ENCODE data around the gene DNAH17. TPM values are rescaled to one million over a fixed set of nuclear protein-coding genes. Genes with fewer than 3 reads are reported as not detected.

Gene DNAH17
- total RNA-seq, 1 experiment from 2014 or later, result 0.18 TPM

DNA sequence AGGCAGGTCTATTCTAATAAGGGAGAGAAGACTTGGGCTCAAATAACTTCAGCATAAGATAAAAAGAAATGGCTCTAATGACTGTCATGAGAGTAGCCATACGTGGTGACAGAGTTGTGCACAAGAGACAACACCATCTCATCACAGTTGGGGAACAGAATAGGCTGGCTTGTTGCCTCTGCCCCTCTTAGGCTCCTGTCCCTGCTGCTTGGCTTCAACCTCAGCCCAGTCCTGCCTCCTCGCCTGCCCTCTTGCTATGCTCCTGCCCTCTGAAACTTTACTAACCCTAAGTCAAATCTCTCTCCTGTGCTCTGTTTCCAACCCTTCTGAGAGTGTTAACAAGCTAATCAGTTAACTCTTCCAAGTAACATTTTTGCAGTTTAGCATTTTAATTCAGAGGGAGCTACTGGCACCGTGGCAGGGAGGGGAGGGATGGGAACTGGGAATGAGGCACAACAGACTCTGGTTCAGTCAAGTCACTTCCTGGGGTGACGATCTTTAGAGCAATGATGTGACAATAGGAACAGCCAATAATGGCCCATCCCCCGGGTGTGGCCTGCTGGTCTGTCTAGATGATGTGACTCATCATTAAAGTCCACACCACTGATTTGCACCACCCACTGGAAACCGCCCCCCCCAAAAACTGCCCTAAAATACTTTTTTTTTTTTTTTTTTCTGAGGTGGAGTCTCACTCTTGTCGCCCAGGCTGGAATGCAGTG lies 35.5 kb downstream of the DNAH17 start:
- in situ Hi-C loops (cut with HindIII; ENCODE audit: low pct_unique_long_range_greater_than_20kb, low sequenced_read_pairs), result no loop called here
- peak; percentile 68 for ATAC-seq
- CTCF ChIA-PET, result interaction anchor here (0.7 kb wide), 1 partner anchor 120 kb away, joined by 5 read pairs; no protein-coding TSS in a partner anchor

DNA sequence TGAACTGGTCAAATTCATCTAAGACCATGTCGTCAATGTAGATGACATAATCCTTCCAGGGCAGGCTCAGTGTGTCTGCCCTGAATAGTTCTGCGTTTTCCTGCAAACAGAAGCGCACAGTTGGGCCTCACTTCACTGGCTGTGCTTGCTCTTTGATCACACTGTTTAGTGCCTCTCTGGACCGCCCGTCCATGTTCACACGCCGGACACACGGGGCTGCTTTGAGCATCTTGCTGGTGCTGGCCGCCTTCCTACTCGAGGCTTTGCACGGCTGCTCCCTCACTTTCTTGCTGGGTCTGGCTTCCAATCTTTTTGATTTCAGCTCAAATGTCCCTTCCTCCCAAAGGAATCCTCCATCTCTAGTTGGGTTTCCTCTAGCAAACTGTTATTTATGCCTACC lies 37.4 kb downstream of the DNAH17 start:
- TF ChIP-seq, protein P1, sequence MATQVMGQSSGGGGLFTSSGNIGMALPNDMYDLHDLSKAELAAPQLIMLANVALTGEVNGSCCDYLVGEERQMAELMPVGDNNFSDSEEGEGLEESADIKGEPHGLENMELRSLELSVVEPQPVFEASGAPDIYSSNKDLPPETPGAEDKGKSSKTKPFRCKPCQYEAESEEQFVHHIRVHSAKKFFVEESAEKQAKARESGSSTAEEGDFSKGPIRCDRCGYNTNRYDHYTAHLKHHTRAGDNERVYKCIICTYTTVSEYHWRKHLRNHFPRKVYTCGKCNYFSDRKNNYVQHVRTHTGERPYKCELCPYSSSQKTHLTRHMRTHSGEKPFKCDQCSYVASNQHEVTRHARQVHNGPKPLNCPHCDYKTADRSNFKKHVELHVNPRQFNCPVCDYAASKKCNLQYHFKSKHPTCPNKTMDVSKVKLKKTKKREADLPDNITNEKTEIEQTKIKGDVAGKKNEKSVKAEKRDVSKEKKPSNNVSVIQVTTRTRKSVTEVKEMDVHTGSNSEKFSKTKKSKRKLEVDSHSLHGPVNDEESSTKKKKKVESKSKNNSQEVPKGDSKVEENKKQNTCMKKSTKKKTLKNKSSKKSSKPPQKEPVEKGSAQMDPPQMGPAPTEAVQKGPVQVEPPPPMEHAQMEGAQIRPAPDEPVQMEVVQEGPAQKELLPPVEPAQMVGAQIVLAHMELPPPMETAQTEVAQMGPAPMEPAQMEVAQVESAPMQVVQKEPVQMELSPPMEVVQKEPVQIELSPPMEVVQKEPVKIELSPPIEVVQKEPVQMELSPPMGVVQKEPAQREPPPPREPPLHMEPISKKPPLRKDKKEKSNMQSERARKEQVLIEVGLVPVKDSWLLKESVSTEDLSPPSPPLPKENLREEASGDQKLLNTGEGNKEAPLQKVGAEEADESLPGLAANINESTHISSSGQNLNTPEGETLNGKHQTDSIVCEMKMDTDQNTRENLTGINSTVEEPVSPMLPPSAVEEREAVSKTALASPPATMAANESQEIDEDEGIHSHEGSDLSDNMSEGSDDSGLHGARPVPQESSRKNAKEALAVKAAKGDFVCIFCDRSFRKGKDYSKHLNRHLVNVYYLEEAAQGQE (IDR thresholded peaks at IDR 0.05; ENCODE audit: insufficient read depth in 1 of 2, low read depth in 2 of 2, low read length in 1 of 2), result no peak
- TF ChIP-seq SIN3A (IDR thresholded peaks at IDR 0.05; ENCODE audit: borderline replicate concordance, insufficient read depth, low read depth, low read length), result no peak
- TF ChIP-seq TCF7L2 (IDR thresholded peaks at IDR 0.05; ENCODE audit: low read depth, low read length), result no peak
- TF ChIP-seq, protein P2, sequence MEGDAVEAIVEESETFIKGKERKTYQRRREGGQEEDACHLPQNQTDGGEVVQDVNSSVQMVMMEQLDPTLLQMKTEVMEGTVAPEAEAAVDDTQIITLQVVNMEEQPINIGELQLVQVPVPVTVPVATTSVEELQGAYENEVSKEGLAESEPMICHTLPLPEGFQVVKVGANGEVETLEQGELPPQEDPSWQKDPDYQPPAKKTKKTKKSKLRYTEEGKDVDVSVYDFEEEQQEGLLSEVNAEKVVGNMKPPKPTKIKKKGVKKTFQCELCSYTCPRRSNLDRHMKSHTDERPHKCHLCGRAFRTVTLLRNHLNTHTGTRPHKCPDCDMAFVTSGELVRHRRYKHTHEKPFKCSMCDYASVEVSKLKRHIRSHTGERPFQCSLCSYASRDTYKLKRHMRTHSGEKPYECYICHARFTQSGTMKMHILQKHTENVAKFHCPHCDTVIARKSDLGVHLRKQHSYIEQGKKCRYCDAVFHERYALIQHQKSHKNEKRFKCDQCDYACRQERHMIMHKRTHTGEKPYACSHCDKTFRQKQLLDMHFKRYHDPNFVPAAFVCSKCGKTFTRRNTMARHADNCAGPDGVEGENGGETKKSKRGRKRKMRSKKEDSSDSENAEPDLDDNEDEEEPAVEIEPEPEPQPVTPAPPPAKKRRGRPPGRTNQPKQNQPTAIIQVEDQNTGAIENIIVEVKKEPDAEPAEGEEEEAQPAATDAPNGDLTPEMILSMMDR (IDR thresholded peaks at IDR 0.05), result no peak
- no peak for TF ChIP-seq POLR2AphosphoS5 (IDR thresholded peaks at IDR 0.05; ENCODE audit: low read depth, low read length)
- Histone ChIP-seq H3K4me3 (ENCODE audit: low read depth in 2 of 2, low read length in 2 of 2) (no peak overlapping the region), H3K27ac (ENCODE audit: low read length) (no peak overlapping the region), H3K36me3 (ENCODE audit: control insufficient read depth, insufficient read depth, low read length) (no peaks in the 10 kb centered on the region), H3K27me3 (ENCODE audit: control insufficient read depth, insufficient read depth, low read length) (no peaks in the 10 kb centered on the region), H3K9me3 (ENCODE audit: control insufficient read depth, insufficient read depth, low read depth, low read length) (no peaks in the 10 kb centered on the region), H3K4me1 (ENCODE audit: control insufficient read depth, insufficient read depth, low read length) (no peaks in the 10 kb centered on the region)
- intact Hi-C loops (cut with micrococcal nuclease; ENCODE audit: unreplicated experiment), result no loop called here
- no peak for ATAC-seq
- POLR2A ChIA-PET, result no interaction called here
- no peak for DNase-seq (ENCODE audit: low read depth, low spot score)
- in situ Hi-C loops (cut with HindIII; ENCODE audit: low pct_unique_long_range_greater_than_20kb, low sequenced_read_pairs), result no loop called here
- BruUV-seq (replicated peaks), result no TSS peak
- CTCF ChIA-PET, result no interaction called here

More for the DNA sequence above, 35.5 kb downstream of the DNAH17 start:
- TF ChIP-seq POLR2AphosphoS5 (IDR thresholded peaks at IDR 0.05; ENCODE audit: low read depth, low read length), result no peak
- TF ChIP-seq, protein P2 (IDR thresholded peaks at IDR 0.05), result no peak
- no peak for TF ChIP-seq SIN3A (IDR thresholded peaks at IDR 0.05; ENCODE audit: borderline replicate concordance, insufficient read depth, low read depth, low read length)
- no peak for TF ChIP-seq TCF7L2 (IDR thresholded peaks at IDR 0.05; ENCODE audit: low read depth, low read length)
- TF ChIP-seq, protein P1 (IDR thresholded peaks at IDR 0.05; ENCODE audit: insufficient read depth in 1 of 2, low read depth in 2 of 2, low read length in 1 of 2), result no peak
- Histone ChIP-seq H3K4me1 (ENCODE audit: control insufficient read depth, insufficient read depth, low read length) (no peaks in the 10 kb centered on the region), H3K9me3 (ENCODE audit: control insufficient read depth, insufficient read depth, low read depth, low read length) (no peaks in the 10 kb centered on the region), H3K27ac (ENCODE audit: low read length) (no peak overlapping the region), H3K27me3 (ENCODE audit: control insufficient read depth, insufficient read depth, low read length) (no peaks in the 10 kb centered on the region), H3K4me3 (ENCODE audit: low read depth in 2 of 2, low read length in 2 of 2) (no peak overlapping the region), H3K36me3 (ENCODE audit: control insufficient read depth, insufficient read depth, low read length) (no peaks in the 10 kb centered on the region)
- intact Hi-C loops (cut with micrococcal nuclease; ENCODE audit: unreplicated experiment), result no loop called here
- BruUV-seq (replicated peaks), result no TSS peak
- DNase-seq (ENCODE audit: low read depth, low spot score), result no peak
- POLR2A ChIA-PET, result interaction anchor here (0.6 kb wide), 1 partner anchor 212 kb away, joined by 3 read pairs; no protein-coding TSS in a partner anchor
